Embryonic facial prominence (tissue), 1 donor: ENCODE data around the gene PRR20A.
A peak's percentile ranks its signal among the peaks of the same experiment; 100 is the strongest.
"Not testable (repeated sequence)": the region's sequence is repeated elsewhere in the genome, so short reads cannot be mapped to it uniquely, and the experiment has no call there.

Experiments used
- DNase-seq: peaks from one replicate; pipeline ENCODE4 v3.0.0-alpha.2; 2016; ENCODE audit errors: extremely low spot score

Gene PRR20A

GRCh38 chr13:57140235-57140968 is at the start of gene PRR20A:
PRR20A (plus strand) TSS chr13:57140918; CDS start chr13:57141305, 387 bp downstream.
- DNase-seq: not testable (repeated sequence)

DNA sequence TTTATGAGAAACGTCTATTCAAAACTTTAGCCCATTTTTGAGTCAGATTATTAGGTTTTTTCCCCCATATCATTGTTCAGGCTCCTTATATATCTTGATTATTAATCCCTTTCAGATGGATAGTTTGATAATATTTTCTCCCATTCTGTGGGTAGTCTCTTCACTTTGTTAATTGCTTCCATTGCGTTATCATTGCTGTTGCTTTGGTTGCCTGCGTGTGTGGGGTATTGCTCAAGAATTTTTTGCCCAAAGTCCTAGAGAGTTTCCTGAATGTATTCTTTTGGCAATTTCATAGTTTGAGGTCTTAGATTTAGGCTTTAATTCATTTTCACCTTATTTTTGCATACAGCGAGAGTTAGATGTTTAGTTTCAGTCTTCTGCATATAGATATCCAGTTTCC is 25.8 kb upstream of the PRR20A start:
- DNase-seq: no peak

- peak; percentile 22 for DNase-seq
Observed at GRCh38 chr13:57123681-57124080, 17.0 kb upstream of the PRR20A start.

DNA sequence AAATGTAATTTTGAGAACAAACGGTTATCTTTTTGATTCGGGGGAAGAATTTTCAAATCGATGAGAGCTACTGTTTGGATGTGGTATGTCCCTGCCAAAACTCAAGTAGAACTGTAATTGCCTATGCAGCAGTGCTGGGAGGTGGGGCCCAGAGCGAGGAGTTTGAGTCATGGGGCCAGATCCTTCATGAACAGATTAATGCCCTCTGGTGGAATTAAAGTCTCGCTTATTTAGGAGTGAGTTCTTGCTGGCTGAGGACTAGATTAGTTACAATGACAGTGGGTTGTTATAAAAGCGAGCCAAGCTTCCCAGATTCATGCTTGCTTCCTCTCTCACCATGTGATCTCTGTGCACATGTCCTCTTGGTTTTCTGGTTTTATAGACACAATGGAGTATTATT is 11.8 kb upstream of the PRR20A start:
- no peak for DNase-seq

DNA sequence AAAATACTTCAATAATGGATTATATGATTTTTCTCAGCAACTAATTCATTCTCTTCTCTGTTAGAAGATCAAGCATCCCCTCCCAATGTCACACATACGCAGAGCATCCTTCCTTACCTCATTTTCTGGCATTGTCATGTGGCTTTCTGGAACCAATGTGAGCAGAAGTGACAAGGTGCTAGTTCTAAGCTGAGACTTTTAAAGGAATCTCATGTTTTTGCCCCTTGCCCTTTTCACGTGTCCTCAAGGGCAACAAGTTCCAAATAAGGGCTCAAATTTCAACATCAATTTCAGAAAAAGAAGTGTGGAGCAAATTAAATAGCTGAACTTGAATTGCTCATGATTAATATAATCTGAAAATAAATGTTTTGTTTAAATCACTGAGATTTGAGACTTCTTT is 4.6 kb upstream of the PRR20A start:
- DNase-seq: no peak

DNA sequence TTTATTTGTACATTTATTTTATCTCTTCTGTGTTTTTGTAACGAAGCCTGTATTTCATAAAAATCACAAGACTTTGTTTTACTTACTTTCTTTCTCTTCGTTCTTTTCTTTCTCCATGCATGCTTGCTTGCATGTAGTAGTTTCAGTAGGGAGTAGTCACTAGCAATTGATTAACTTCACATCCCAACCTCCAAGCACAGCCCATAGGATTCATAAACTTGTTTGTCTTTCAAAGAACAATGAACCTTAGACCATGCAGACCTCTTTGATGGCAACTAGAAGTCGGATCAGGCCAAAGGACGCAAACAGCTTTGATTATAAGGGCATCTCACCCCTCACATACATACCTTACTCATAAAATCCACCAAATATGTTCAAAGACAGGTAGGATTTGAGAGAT is 3.1 kb upstream of the PRR20A start:
- no peak for DNase-seq

DNA sequence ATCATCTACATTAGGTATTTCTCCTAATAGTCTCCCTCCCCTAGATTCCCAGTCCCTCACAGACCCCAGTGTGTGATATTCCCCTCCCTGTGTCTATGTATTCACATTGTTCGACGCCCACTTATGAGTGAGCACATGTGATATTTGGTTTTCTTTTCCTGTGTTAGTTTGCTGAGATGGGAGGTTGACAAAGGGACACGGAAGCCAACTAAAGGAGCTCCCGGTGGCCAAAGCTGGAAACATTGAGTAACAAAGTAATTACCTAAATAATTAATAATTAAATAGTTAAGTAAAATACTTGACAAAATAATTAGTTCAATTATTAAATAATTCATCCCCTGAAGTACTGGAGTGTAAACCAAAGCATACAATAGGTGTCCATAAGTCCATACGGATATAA is 1.7 kb upstream of the PRR20A start:
- DNase-seq: no peak

- not testable (repeated sequence) for DNase-seq
Observed at GRCh38 chr13:57139781-57140180, 937 bp upstream of the PRR20A start.

- not testable (repeated sequence) for DNase-seq
Observed at GRCh38 chr13:57147188-57147587, 6.5 kb downstream of the PRR20A start, which contains the start of gene PRR20B. PRR20B (plus strand) TSS chr13:57147488; CDS start chr13:57147875, 387 bp downstream.

GRCh38 chr13:57148106-57148505 is 7.4 kb downstream of the PRR20A start:
- not testable (repeated sequence) for DNase-seq

DNA sequence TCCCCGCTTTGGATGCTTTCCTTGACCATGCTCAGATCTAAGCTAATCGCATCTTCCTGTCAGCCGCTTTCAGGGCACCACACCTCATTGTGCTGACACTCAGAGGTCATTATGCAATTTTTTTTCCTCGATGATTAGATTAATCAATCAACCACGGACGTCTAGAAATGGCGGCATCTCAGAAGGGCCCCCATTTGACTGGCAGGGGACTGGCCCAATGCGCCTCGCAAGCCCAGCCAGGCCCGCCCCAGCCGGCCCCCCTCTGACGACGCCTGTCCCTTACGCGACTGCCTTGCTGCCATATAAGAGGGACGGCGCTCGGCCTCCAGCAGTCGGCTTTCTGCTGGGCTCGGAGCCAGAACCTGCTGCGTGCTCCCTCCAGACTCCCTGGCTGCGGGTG is 13.0 kb downstream of the PRR20A start, which contains the start of gene PRR20C:
Gene PRR20C, plus strand, starts transcription at position 301 of the 400 bp plus-strand sequence. CDS start 387 bp downstream, outside the sequence.
- not testable (repeated sequence) for DNase-seq

DNA sequence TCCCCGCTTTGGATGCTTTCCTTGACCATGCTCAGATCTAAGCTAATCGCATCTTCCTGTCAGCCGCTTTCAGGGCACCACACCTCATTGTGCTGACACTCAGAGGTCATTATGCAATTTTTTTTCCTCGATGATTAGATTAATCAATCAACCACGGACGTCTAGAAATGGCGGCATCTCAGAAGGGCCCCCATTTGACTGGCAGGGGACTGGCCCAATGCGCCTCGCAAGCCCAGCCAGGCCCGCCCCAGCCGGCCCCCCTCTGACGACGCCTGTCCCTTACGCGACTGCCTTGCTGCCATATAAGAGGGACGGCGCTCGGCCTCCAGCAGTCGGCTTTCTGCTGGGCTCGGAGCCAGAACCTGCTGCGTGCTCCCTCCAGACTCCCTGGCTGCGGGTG is 19.6 kb downstream of the PRR20A start, which contains the start of gene PRR20D:
Gene PRR20D, plus strand, starts transcription at position 301 of the 400 bp plus-strand sequence. CDS start 387 bp downstream, outside the sequence.
- not testable (repeated sequence) for DNase-seq

- not testable (repeated sequence) for DNase-seq
Observed at GRCh38 chr13:57166897-57167296, 26.2 kb downstream of the PRR20A start, which contains the start of gene PRR20E. PRR20E (plus strand) TSS chr13:57167197; CDS start chr13:57167584, 387 bp downstream.

GRCh38 chr13:57191667-57192066 is 50.9 kb downstream of the PRR20A start:
- no peak for DNase-seq
